Measurements from ENCODE around the gene GADL1. TPM values are rescaled to one million over a fixed set of nuclear protein-coding genes. Genes with fewer than 3 reads are reported as not detected.
A peak's percentile ranks its signal among the peaks of the same experiment; 100 is the strongest.

Gene GADL1
- total and polyA plus RNA-seq, 4 donors, result 0.01 to 2.4 (median 0.05) TPM

DNA sequence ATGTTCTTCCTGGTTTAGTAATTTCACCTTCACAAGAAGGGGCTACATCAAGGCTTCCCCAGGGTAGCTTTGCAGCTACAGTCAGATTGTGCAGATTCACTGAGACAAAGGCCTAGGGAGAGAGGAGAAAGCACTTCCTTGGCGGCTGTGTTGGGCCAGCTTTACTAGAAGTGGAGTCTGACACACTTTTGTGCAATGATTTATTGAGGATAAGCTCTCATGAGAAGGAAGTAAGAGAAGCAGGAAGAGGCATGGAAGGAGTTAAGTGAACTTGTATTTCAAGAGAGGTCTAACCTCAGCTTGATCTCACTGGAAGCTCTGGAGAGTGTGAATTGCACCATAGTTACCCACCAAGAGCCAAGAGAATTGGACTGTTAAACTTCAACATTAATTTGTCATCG lies 209.2 kb downstream of the GADL1 start:
- DNase-seq (no peak), ATAC-seq (ENCODE audit: insufficient read depth, low FRiP score) (no peak)
- TF ChIP-seq CTCF (IDR thresholded peaks at IDR 0.05; ENCODE audit: control extremely low read depth, extremely low read depth), result no peak
- H3K27ac ChIP-seq (ENCODE audit: low read depth in 1 of 2, low read length in 1 of 2), result peak overlapping the region in 1 of 2 donors; percentile 66
- no peak overlapping the region for H3K4me3 ChIP-seq
- peaks cover 10 to 40% (median 27%) of the 10 kb centered on the region in 5 donors for H3K4me1 ChIP-seq (ENCODE audit: control insufficient read depth in 5 of 5, insufficient read depth in 5 of 5, low read length in 5 of 5)
- no peak overlapping the region for H3K9ac ChIP-seq (ENCODE audit: insufficient read depth in 1 of 2, low read length in 2 of 2)
- H3K27me3 ChIP-seq (ENCODE audit: control insufficient read depth in 3 of 3, insufficient read depth in 3 of 3, low read length in 2 of 3), result no peaks in the 10 kb centered on the region
- H3K36me3 ChIP-seq (ENCODE audit: control insufficient read depth in 4 of 4, insufficient read depth in 4 of 4, low read length in 4 of 4), result peaks cover 4 to 13% (median 11%) of the 10 kb centered on the region in 4 donors
- H3K9me3 ChIP-seq (ENCODE audit: control insufficient read depth in 4 of 4, insufficient read depth in 3 of 4, low read length in 3 of 4), result no peaks in the 10 kb centered on the region
- 62 to 66% methylated on average over 2 of the region's 2 CpGs for WGBS, 2 donors

- Histone ChIP-seq H3K9ac (ENCODE audit: insufficient read depth in 1 of 2, low read length in 2 of 2) (no peak overlapping the region), H3K4me1 (ENCODE audit: control insufficient read depth in 5 of 5, insufficient read depth in 5 of 5, low read length in 5 of 5) (peaks cover 8 to 42% (median 24%) of the 10 kb centered on the region in 5 donors), H3K9me3 (ENCODE audit: control insufficient read depth in 4 of 4, insufficient read depth in 3 of 4, low read length in 3 of 4) (no peaks in the 10 kb centered on the region), H3K27me3 (ENCODE audit: control insufficient read depth in 3 of 3, insufficient read depth in 3 of 3, low read length in 2 of 3) (no peaks in the 10 kb centered on the region), H3K4me3 (no peak overlapping the region), H3K36me3 (ENCODE audit: control insufficient read depth in 4 of 4, insufficient read depth in 4 of 4, low read length in 4 of 4) (peaks cover 3 to 13% (median 8%) of the 10 kb centered on the region in 4 donors), H3K27ac (ENCODE audit: low read depth in 1 of 2, low read length in 1 of 2) (peak overlapping the region in 1 of 2 donors; percentile 46)
- TF ChIP-seq CTCF (IDR thresholded peaks at IDR 0.05; ENCODE audit: control extremely low read depth, extremely low read depth), result no peak
- no peak for ATAC-seq (ENCODE audit: insufficient read depth, low FRiP score)
- DNase-seq, result no peak
- WGBS, 2 donors, result 82 to 92% methylated on average over 3 of the region's 3 CpGs
Measured at GRCh38 chr3:30684356-30684755, 210.1 kb downstream of the GADL1 start.

DNA sequence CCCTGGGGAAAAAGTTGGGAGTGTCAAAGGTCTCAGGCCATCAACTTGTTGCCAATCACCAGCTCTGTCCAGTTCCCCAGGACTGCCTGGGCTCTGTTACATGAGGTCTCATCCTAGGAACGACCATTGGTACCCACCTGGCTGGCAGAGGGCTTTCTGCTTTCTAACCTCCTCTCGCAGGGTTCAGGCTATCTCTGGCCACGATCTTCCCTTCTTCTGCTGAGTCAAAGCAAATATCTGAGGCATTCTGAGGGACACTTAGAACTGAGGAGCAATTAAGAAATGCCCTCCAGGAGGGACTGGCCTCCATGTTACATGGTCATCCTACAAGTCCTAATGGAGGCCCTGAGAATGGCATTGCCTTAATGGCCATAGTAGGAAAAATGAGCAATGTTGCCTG lies 210.7 kb downstream of the GADL1 start:
- 80 to 90% methylated on average over 3 of the region's 3 CpGs for WGBS, 2 donors
- no peak overlapping the region for H3K4me3 ChIP-seq
- peaks cover 5 to 17% (median 12%) of the 10 kb centered on the region in 4 donors for H3K36me3 ChIP-seq (ENCODE audit: control insufficient read depth in 4 of 4, insufficient read depth in 4 of 4, low read length in 4 of 4)
- peaks cover 2 to 36% (median 21%) of the 10 kb centered on the region in 5 donors for H3K4me1 ChIP-seq (ENCODE audit: control insufficient read depth in 5 of 5, insufficient read depth in 5 of 5, low read length in 5 of 5)
- ATAC-seq (ENCODE audit: insufficient read depth, low FRiP score), result no peak
- H3K9ac ChIP-seq (ENCODE audit: insufficient read depth in 1 of 2, low read length in 2 of 2), result no peak overlapping the region
- no peaks in the 10 kb centered on the region for H3K9me3 ChIP-seq (ENCODE audit: control insufficient read depth in 4 of 4, insufficient read depth in 3 of 4, low read length in 3 of 4)
- no peaks in the 10 kb centered on the region for H3K27me3 ChIP-seq (ENCODE audit: control insufficient read depth in 3 of 3, insufficient read depth in 3 of 3, low read length in 2 of 3)
- peak overlapping the region in 1 of 2 donors; percentile 48 for H3K27ac ChIP-seq (ENCODE audit: low read depth in 1 of 2, low read length in 1 of 2)
- DNase-seq, result no peak
- TF ChIP-seq CTCF (IDR thresholded peaks at IDR 0.05; ENCODE audit: control extremely low read depth, extremely low read depth), result no peak

All from lung (tissue), 12 donors.